Lung (tissue), 12 donors: ENCODE results near the gene ADGRD1. TPM values are rescaled to one million over a fixed set of nuclear protein-coding genes. Genes with fewer than 3 reads are reported as not detected.
A peak's percentile ranks its signal among the peaks of the same experiment; 100 is the strongest.

ENCODE experiments used
- ATAC-seq: fragments of 200-7000 bp; cut with Tn5 transposase; one replicate; pipeline ENCODE4 v1.9.1; 2020; ENCODE audit warnings: moderate number of reproducible peaks; ENCODE audit not compliant: insufficient read depth, low FRiP score
- DNase-seq, 3 donors: peaks; one replicate each; pipeline ENCODE4 v3.0.0-alpha.2; 2013 to 2017
- H3K27ac ChIP-seq, 2 donors: one replicate each; pipeline ENCODE4 v1.5.1; 2013; ENCODE audit warnings: mild to moderate bottlenecking in 2 of 2, moderate library complexity in 2 of 2, control low read depth in 1 of 2, inconsistent platforms in 1 of 2, low read depth in 1 of 2, low read length in 1 of 2
- H3K27me3 ChIP-seq, 3 donors: one replicate each; pipeline ENCODE4 v1.5.1; 2013; ENCODE audit warnings: low read length in 2 of 3; ENCODE audit not compliant: control insufficient read depth in 3 of 3, insufficient read depth in 3 of 3
- H3K36me3 ChIP-seq, 4 donors: one replicate each; pipeline ENCODE4 v1.5.1; 2013; ENCODE audit warnings: low read length in 4 of 4, mild to moderate bottlenecking in 1 of 4, moderate library complexity in 1 of 4; ENCODE audit not compliant: control insufficient read depth in 4 of 4, insufficient read depth in 4 of 4
- H3K4me1 ChIP-seq, 5 donors: one replicate each; pipeline ENCODE4 v1.5.1; 2013; ENCODE audit warnings: low read length in 5 of 5, mild to moderate bottlenecking in 2 of 5, moderate library complexity in 1 of 5; ENCODE audit not compliant: control insufficient read depth in 5 of 5, insufficient read depth in 5 of 5
- H3K4me3 ChIP-seq: one replicate; pipeline ENCODE4 v1.5.1; 2013; ENCODE audit warnings: mild to moderate bottlenecking, control low read depth, moderate library complexity
- H3K9ac ChIP-seq, 2 donors: one replicate each; pipeline ENCODE4 v1.5.1; 2013; ENCODE audit warnings: low read length in 2 of 2, control low read depth in 1 of 2; ENCODE audit not compliant: insufficient read depth in 1 of 2
- H3K9me3 ChIP-seq, 4 donors: one replicate each; pipeline ENCODE4 v1.5.1; 2013; ENCODE audit warnings: low read length in 3 of 4, mild to moderate bottlenecking in 1 of 4, moderate library complexity in 1 of 4; ENCODE audit not compliant: control insufficient read depth in 4 of 4, insufficient read depth in 3 of 4
- CTCF ChIP-seq: IDR thresholded peaks from 2 replicates; pipeline ENCODE4 v1.5.1; 2012; ENCODE audit warnings: mild to moderate bottlenecking; ENCODE audit errors: control extremely low read depth, extremely low read depth
- WGBS, 2 donors: extraction: QIAGEN DNeasy Blood & Tissue Kit; methylation state at CpG; one replicate each; pipeline ENCODE4 v1.1.7; 2013; 5-methylcytosine and 5-hydroxymethylcytosine counted together
- polyA plus RNA-seq, 2 donors: library from polyadenylated mRNA; stranded (reverse); fragments of 200-250 nt; gene quantifications; one replicate each; pipeline ENCODE4 v1.2.1, GENCODE V29; 2013
- total RNA-seq, 2 donors: library from RNA; depleted of rRNA in 1 of 2; stranded (reverse); fragments of >200 nt in 1 of 2; gene quantifications; one replicate each; pipeline ENCODE4 v1.2.1, GENCODE V29; 2014 to 2021
- donor health status: control.
- donor health status: control.
- donor health status: Bipolar disorder and iron deficiency.
- donor health status: healthy.
- donor health status: DM: yes; HTN: yes; CAD: no.

The ADGRD1 gene
- total and polyA plus RNA-seq, 4 donors: 23.5 to 85.6 (median 46.7) TPM

GRCh38 chr12:130957304-130957621, 3.6 kb downstream of the ADGRD1 start:
- 84 to 88% methylated on average over 7 of the region's 7 CpGs for WGBS, 2 donors
- no peak overlapping the region for H3K9ac ChIP-seq
- no peaks in the 10 kb centered on the region for H3K27me3 ChIP-seq
- TF ChIP-seq CTCF: no peak
- no peak overlapping the region for H3K27ac ChIP-seq
- peaks cover 0 to 40% (median 10%) of the 10 kb centered on the region in 5 donors for H3K4me1 ChIP-seq
- H3K36me3 ChIP-seq: no peaks in the 10 kb centered on the region
- H3K9me3 ChIP-seq: peaks cover 0 to 2% (median 0%) of the 10 kb centered on the region in 4 donors
- ATAC-seq: no peak
- H3K4me3 ChIP-seq: no peak overlapping the region
- DNase-seq: no peak

- peaks cover 0 to 35% (median 9%) of the 10 kb centered on the region in 5 donors for H3K4me1 ChIP-seq
- H3K9ac ChIP-seq: no peak overlapping the region
- 91 to 93% methylated on average over 26 of the region's 26 CpGs for WGBS, 2 donors
- H3K36me3 ChIP-seq: no peaks in the 10 kb centered on the region
- H3K4me3 ChIP-seq: no peak overlapping the region
- H3K27me3 ChIP-seq: no peaks in the 10 kb centered on the region
- TF ChIP-seq CTCF: no peak
- H3K9me3 ChIP-seq: peaks cover 0 to 2% (median 0%) of the 10 kb centered on the region in 4 donors
- H3K27ac ChIP-seq: no peak overlapping the region
- ATAC-seq: no peak
- no peak for DNase-seq
Observed at GRCh38 chr12:130958557-130959140, 4.9 kb downstream of the ADGRD1 start.

GRCh38 chr12:130959632-130960031, 5.9 kb downstream of the ADGRD1 start:
- WGBS, 2 donors: 81 to 89% methylated on average over 8 of the region's 8 CpGs
- Histone ChIP-seq H3K9me3 (peaks cover 0 to 2% (median 0%) of the 10 kb centered on the region in 4 donors), H3K4me1 (peaks cover 0 to 26% (median 8%) of the 10 kb centered on the region in 5 donors), H3K27me3 (no peaks in the 10 kb centered on the region), H3K27ac (no peak overlapping the region), H3K36me3 (no peaks in the 10 kb centered on the region), H3K4me3 (no peak overlapping the region), H3K9ac (no peak overlapping the region)
- DNase-seq (no peak), ATAC-seq (no peak)
- no peak for TF ChIP-seq CTCF

GRCh38 chr12:130960058-130960457, 6.4 kb downstream of the ADGRD1 start:
- ATAC-seq: no peak
- peak in 1 of 3 donors; percentile 59 for DNase-seq
- peaks cover 0 to 2% (median 0%) of the 10 kb centered on the region in 4 donors for H3K9me3 ChIP-seq
- TF ChIP-seq CTCF: no peak
- H3K36me3 ChIP-seq: no peaks in the 10 kb centered on the region
- 78% methylated on average over 3 of the region's 3 CpGs for WGBS, 2 donors
- H3K4me3 ChIP-seq: no peak overlapping the region
- no peaks in the 10 kb centered on the region for H3K27me3 ChIP-seq
- no peak overlapping the region for H3K27ac ChIP-seq
- H3K4me1 ChIP-seq: peaks cover 0 to 25% (median 8%) of the 10 kb centered on the region in 5 donors
- H3K9ac ChIP-seq: peak overlapping the region in 1 of 2 donors; percentile 28
